Activated CD4-positive, alpha-beta memory T cell treated with anti-CD3 and anti-CD28 coated beads for 36 hours (primary cell): ENCODE measurements around the gene GABRG3. TPM values are rescaled to one million over a fixed set of nuclear protein-coding genes. Genes with fewer than 3 reads are reported as not detected.

Experiments
- CTCF ChIA-PET: fragments of 350-600 bp; sonication (Branson Sonifier 250); formaldehyde crosslinking; loops from one replicate; lab custom pipeline; 2021; ENCODE audit warnings: antibody characterized with exemption, inconsistent platforms; lab: Charles Lee
- POLR2A ChIA-PET: fragments of 350-600 bp; sonication (Branson Sonifier 250); formaldehyde crosslinking; loops from one replicate; lab custom pipeline; 2021; ENCODE audit warnings: antibody characterized with exemption; lab: Charles Lee
- DNase-seq: peaks from one replicate; pipeline ENCODE4 v3.0.0-alpha.2; 2020
- H3K27ac Mint-ChIP-seq: one replicate; pipeline ENCODE4 v1.8.0; 2021; ENCODE audit warnings: mixed read lengths
- H3K27me3 Mint-ChIP-seq: one replicate; pipeline ENCODE4 v1.8.0; 2021; ENCODE audit warnings: mixed read lengths
- H3K36me3 Mint-ChIP-seq: one replicate; pipeline ENCODE4 v1.8.0; 2021; ENCODE audit warnings: mixed read lengths
- H3K4me1 Mint-ChIP-seq: one replicate; pipeline ENCODE4 v1.8.0; 2021; ENCODE audit warnings: low read depth, mixed read lengths
- H3K4me3 Mint-ChIP-seq: one replicate; pipeline ENCODE4 v1.8.0; 2021; ENCODE audit warnings: mild to moderate bottlenecking, mixed read lengths
- H3K9me3 Mint-ChIP-seq: one replicate; pipeline ENCODE4 v1.8.0; 2021; ENCODE audit warnings: mixed read lengths
- intact Hi-C: fragments of 100-400 bp; cut with micrococcal nuclease; formaldehyde crosslinking; loops from one replicate; pipeline ENCODE4 v1.15.1; 2023
- total RNA-seq, 2 experiments: library from RNA; stranded (reverse); gene quantifications; one replicate each; pipeline ENCODE4 v1.2.3, GENCODE V29; 2021

Gene GABRG3
- total RNA-seq, 2 experiments from 2014 or later, result not detected

GRCh38 chr15:27218426-27218825 is 247.4 kb downstream of the GABRG3 start:
- ChIA-PET POLR2A (no interaction called here), CTCF (no interaction called here)
- no peaks in the 10 kb centered on the region for H3K36me3 Mint-ChIP-seq
- H3K27me3 Mint-ChIP-seq, result no peaks in the 10 kb centered on the region
- H3K27ac Mint-ChIP-seq, result no peak overlapping the region
- intact Hi-C loops, result loop anchor here (2.0 kb wide), 1 partner anchor 42 kb away; no protein-coding TSS in a partner anchor
- H3K4me3 Mint-ChIP-seq, result no peak overlapping the region
- no peak for DNase-seq
- peaks cover 11% of the 10 kb centered on the region for H3K9me3 Mint-ChIP-seq
- no peaks in the 10 kb centered on the region for H3K4me1 Mint-ChIP-seq

DNA sequence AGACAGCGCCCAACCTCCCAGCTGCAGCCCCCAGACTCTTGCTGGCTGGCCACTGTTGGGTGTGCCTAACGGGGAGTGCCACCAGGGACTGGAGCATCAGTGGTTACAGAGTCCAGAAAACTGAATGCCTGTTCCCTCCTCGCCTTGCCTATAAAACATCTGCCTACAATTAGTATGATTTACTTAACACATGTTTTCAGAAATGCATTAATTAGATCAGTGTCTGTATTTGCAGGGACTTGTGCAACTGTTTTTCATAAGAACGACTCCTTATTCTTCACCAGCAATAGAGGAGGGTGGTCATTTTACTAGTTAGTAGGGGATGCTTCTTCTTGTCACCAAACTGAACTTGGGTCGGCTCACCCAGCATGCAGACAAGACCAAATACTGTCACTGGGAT is 248.7 kb downstream of the GABRG3 start:
- H3K4me1 Mint-ChIP-seq, result no peaks in the 10 kb centered on the region
- CTCF ChIA-PET, result no interaction called here
- POLR2A ChIA-PET, result no interaction called here
- H3K27me3 Mint-ChIP-seq, result no peaks in the 10 kb centered on the region
- H3K36me3 Mint-ChIP-seq, result no peaks in the 10 kb centered on the region
- DNase-seq, result no peak
- peaks cover 11% of the 10 kb centered on the region for H3K9me3 Mint-ChIP-seq
- no peak overlapping the region for H3K27ac Mint-ChIP-seq
- no peak overlapping the region for H3K4me3 Mint-ChIP-seq
- intact Hi-C loops, result loop anchor here (2.0 kb wide), 1 partner anchor 43 kb away; no protein-coding TSS in a partner anchor

DNA sequence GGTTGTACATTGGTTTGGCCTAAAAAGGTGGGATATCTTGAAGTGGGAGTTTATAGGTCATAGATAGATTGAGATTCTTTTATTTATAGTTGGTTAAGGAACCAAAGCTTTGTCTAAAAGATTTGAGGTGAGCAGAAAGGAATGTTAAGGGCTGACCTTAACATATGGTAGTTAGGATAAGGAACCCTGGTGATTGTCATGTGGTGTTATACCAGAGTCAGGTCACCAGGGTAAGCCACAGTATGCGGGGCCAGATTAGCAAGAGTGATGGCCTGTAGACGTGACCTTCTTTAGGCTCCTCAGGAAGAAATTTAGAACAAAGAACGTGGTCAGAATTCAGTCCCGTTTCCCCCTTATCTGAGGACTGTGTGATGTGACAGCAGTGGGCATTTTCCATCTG is 249.2 kb downstream of the GABRG3 start:
- H3K4me1 Mint-ChIP-seq, result no peaks in the 10 kb centered on the region
- no peak for DNase-seq
- intact Hi-C loops, result no loop called here
- no peaks in the 10 kb centered on the region for H3K36me3 Mint-ChIP-seq
- peaks cover 11% of the 10 kb centered on the region for H3K9me3 Mint-ChIP-seq
- H3K27ac Mint-ChIP-seq, result no peak overlapping the region
- no peak overlapping the region for H3K4me3 Mint-ChIP-seq
- ChIA-PET CTCF (no interaction called here), POLR2A (no interaction called here)
- no peaks in the 10 kb centered on the region for H3K27me3 Mint-ChIP-seq

GRCh38 chr15:27222479-27222878 is 251.5 kb downstream of the GABRG3 start:
- Mint-ChIP-seq H3K9me3 (peaks cover 7% of the 10 kb centered on the region), H3K27ac (no peak overlapping the region), H3K27me3 (no peaks in the 10 kb centered on the region), H3K36me3 (no peaks in the 10 kb centered on the region), H3K4me3 (no peak overlapping the region), H3K4me1 (no peaks in the 10 kb centered on the region)
- ChIA-PET CTCF (no interaction called here), POLR2A (no interaction called here)
- DNase-seq, result no peak
- intact Hi-C loops, result no loop called here

DNA sequence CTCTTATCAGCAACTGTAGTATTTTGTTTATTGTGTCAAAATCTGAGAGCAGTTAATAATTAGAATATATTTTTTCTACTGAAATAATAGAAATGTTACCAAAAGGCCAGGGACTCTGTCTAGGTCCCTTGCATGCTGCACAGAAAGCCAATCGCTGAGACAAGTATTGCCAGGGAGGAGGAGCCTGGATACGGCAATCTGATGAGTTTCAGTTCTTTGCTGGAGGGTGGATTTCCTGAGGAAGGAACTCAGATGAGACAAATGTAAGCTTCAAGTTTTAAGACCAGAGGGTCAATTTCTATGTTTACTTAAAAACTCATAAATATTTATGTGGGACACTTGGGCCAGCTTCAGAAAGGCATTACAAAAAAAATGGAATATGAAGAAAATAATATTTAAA is 252.2 kb downstream of the GABRG3 start:
- no peaks in the 10 kb centered on the region for H3K27me3 Mint-ChIP-seq
- no peak overlapping the region for H3K4me3 Mint-ChIP-seq
- H3K27ac Mint-ChIP-seq, result no peak overlapping the region
- no peaks in the 10 kb centered on the region for H3K36me3 Mint-ChIP-seq
- no peaks in the 10 kb centered on the region for H3K4me1 Mint-ChIP-seq
- ChIA-PET CTCF (no interaction called here), POLR2A (no interaction called here)
- no peak for DNase-seq
- H3K9me3 Mint-ChIP-seq, result peaks cover 5% of the 10 kb centered on the region
- intact Hi-C loops, result no loop called here

DNA sequence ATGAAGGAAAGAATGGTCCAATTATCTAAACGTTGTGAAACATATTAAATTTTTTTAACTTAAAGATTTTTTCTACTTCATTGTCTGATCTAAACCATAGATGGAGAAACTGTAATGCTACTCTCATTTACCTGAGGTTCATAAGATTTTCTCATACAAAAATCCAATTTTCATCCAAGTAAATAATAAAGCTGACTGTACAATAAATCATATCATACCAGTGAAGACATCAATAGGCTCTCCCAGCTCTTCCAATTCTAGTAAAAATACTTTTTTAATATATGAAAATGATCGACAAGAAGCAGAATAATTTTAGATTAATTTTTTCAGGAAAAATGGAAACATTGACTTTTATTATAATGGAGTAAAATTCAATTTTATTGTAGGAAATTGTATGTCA is 260.8 kb downstream of the GABRG3 start:
- CTCF ChIA-PET, result no interaction called here

GRCh38 chr15:27232876-27233275 is 261.9 kb downstream of the GABRG3 start:
- no peak overlapping the region for H3K4me3 Mint-ChIP-seq
- H3K36me3 Mint-ChIP-seq, result no peaks in the 10 kb centered on the region
- intact Hi-C loops, result no loop called here
- no peaks in the 10 kb centered on the region for H3K27me3 Mint-ChIP-seq
- no peak for DNase-seq
- ChIA-PET CTCF (no interaction called here), POLR2A (no interaction called here)
- H3K27ac Mint-ChIP-seq, result no peak overlapping the region
- H3K4me1 Mint-ChIP-seq, result no peaks in the 10 kb centered on the region
- no peaks in the 10 kb centered on the region for H3K9me3 Mint-ChIP-seq

More for the DNA sequence above, 260.8 kb downstream of the GABRG3 start:
- intact Hi-C loops, result no loop called here
- H3K27me3 Mint-ChIP-seq, result no peaks in the 10 kb centered on the region
- no peaks in the 10 kb centered on the region for H3K9me3 Mint-ChIP-seq
- POLR2A ChIA-PET, result no interaction called here
- no peaks in the 10 kb centered on the region for H3K36me3 Mint-ChIP-seq
- H3K27ac Mint-ChIP-seq, result no peak overlapping the region
- no peak overlapping the region for H3K4me3 Mint-ChIP-seq
- DNase-seq, result no peak
- H3K4me1 Mint-ChIP-seq, result no peaks in the 10 kb centered on the region

DNA sequence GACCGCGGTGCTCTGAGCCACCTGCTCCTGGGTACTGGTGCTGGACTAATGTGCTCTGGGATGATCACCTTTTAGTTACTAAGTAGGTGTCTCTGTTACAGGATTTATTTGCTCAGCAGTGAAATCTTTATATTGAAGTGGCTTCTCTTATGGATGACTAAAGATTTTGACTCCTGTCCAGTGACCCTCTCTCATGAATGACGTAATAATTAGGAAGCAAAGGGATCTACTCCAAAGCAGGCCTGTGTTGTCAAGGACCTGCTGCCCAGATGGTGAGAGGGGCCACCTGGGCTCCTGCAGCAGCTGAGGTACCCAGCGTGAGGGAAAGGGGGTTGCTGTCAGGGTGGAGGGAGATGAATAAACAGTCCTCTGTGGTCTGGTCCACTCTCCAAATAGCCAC is 263.6 kb downstream of the GABRG3 start:
- Mint-ChIP-seq H3K27me3 (no peaks in the 10 kb centered on the region), H3K27ac (no peak overlapping the region), H3K36me3 (no peaks in the 10 kb centered on the region), H3K4me1 (no peaks in the 10 kb centered on the region), H3K9me3 (no peaks in the 10 kb centered on the region), H3K4me3 (no peak overlapping the region)
- CTCF ChIA-PET, result no interaction called here
- POLR2A ChIA-PET, result no interaction called here
- intact Hi-C loops, result no loop called here
- DNase-seq, result no peak

DNA sequence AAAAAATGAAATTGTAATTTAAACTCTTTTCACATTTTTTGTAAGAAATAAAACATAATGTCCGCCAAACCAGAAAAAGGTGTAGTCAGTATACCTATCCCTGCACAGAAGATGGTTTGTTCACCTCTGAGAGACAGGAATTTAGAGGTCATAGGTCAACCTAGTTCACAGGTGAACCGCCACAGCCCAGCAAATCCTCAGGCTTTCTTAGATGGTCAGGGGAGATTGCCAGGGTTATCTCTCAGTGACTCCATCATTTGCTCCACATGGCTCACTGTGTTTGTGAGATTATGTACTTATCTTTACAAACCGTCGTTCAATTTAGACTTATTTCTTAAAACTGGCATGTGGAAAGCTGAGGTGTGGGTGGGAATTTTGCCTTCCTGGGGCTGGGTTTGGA is 264.2 kb downstream of the GABRG3 start:
- ChIA-PET POLR2A (no interaction called here), CTCF (no interaction called here)
- H3K9me3 Mint-ChIP-seq, result no peaks in the 10 kb centered on the region
- DNase-seq, result no peak
- no peaks in the 10 kb centered on the region for H3K36me3 Mint-ChIP-seq
- no peaks in the 10 kb centered on the region for H3K4me1 Mint-ChIP-seq
- H3K27me3 Mint-ChIP-seq, result no peaks in the 10 kb centered on the region
- H3K27ac Mint-ChIP-seq, result no peak overlapping the region
- intact Hi-C loops, result no loop called here
- no peak overlapping the region for H3K4me3 Mint-ChIP-seq

DNA sequence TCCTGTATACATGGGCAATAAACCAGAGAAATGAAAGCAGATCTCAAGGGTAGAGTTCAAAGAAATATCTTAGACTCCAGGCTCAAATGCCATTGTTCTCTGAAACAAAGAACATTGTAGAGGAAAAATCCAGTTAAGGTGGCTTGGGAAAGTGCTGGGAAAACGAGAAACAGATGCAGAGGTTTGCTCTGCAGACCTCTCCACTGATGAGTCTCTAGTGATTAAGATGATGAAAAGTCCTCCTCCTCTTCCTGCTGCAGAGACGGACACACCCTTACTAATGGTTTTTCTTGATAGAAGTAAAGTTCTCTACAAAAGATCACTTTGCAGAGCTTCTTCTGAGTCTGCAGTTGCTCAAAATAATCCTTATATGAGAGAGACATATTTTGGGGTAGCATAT is 264.7 kb downstream of the GABRG3 start:
- H3K9me3 Mint-ChIP-seq, result no peaks in the 10 kb centered on the region
- ChIA-PET POLR2A (no interaction called here), CTCF (no interaction called here)
- H3K4me3 Mint-ChIP-seq, result no peak overlapping the region
- H3K27ac Mint-ChIP-seq, result no peak overlapping the region
- no peak for DNase-seq
- H3K36me3 Mint-ChIP-seq, result no peaks in the 10 kb centered on the region
- no peaks in the 10 kb centered on the region for H3K4me1 Mint-ChIP-seq
- no peaks in the 10 kb centered on the region for H3K27me3 Mint-ChIP-seq
- intact Hi-C loops, result no loop called here

DNA sequence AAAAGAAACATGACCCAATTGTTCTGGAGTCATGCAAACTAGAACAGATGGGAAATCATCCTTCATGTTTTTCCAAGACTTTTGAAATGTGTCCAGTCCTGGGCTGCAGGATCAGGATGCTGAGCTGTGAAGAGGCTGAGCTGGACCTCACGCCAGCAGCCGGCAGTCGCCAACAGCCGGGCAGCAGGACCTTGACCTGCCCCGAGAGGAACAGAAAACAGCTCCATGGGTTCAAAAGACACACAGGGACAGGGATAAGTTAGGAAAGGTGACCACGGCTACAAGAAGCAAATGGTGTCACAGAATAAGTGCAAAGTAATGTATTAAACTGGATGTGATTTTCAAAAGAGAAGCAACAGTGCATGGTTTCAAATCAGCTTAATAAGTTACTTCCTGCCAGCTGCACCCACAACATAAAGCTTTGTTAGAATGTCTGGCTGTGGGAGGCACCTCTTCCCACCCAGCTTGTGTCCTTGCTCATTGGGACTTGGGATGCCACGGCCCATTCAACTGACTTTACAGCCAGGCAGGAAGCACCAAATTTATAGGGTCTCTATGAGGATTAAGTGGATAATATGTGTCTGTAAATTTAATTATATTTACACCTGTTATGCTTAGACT is 266.4 kb downstream of the GABRG3 start:
- intact Hi-C loops, result no loop called here
- peaks cover under 1% of the 10 kb centered on the region for H3K9me3 Mint-ChIP-seq
- H3K27ac Mint-ChIP-seq, result no peak overlapping the region
- H3K27me3 Mint-ChIP-seq, result no peaks in the 10 kb centered on the region
- POLR2A ChIA-PET, result no interaction called here
- no peaks in the 10 kb centered on the region for H3K4me1 Mint-ChIP-seq
- CTCF ChIA-PET, result no interaction called here
- H3K36me3 Mint-ChIP-seq, result no peaks in the 10 kb centered on the region
- DNase-seq, result no peak
- H3K4me3 Mint-ChIP-seq, result no peak overlapping the region

- Mint-ChIP-seq H3K27ac (no peak overlapping the region), H3K9me3 (peaks cover 2% of the 10 kb centered on the region), H3K4me1 (no peaks in the 10 kb centered on the region), H3K27me3 (no peaks in the 10 kb centered on the region), H3K4me3 (no peak overlapping the region), H3K36me3 (no peaks in the 10 kb centered on the region)
- CTCF ChIA-PET, result no interaction called here
- DNase-seq, result no peak
- intact Hi-C loops, result no loop called here
- POLR2A ChIA-PET, result no interaction called here
Observed at GRCh38 chr15:27238209-27238608, 267.2 kb downstream of the GABRG3 start.

- intact Hi-C loops, result no loop called here
- H3K27me3 Mint-ChIP-seq, result no peaks in the 10 kb centered on the region
- ChIA-PET CTCF (no interaction called here), POLR2A (no interaction called here)
- H3K9me3 Mint-ChIP-seq, result peaks cover 3% of the 10 kb centered on the region
- no peak overlapping the region for H3K27ac Mint-ChIP-seq
- DNase-seq, result no peak
- no peak overlapping the region for H3K4me3 Mint-ChIP-seq
- no peaks in the 10 kb centered on the region for H3K36me3 Mint-ChIP-seq
- no peaks in the 10 kb centered on the region for H3K4me1 Mint-ChIP-seq
Observed at GRCh38 chr15:27238707-27239423, 267.9 kb downstream of the GABRG3 start.
